Stimulated activated CD4-positive, alpha-beta T cell treated with anti-CD3 and anti-CD28 coated beads, Interleukin-15, amount 100 ng/mL, for 48 hours (primary cell): ENCODE measurements around the gene AK9.

Experiments used
- DNase-seq, 2 donors: peaks; one replicate each; pipeline ENCODE4 v3.0.0-alpha.2; 2020; ENCODE audit warnings: low read depth in 2 of 2

Gene AK9

DNA sequence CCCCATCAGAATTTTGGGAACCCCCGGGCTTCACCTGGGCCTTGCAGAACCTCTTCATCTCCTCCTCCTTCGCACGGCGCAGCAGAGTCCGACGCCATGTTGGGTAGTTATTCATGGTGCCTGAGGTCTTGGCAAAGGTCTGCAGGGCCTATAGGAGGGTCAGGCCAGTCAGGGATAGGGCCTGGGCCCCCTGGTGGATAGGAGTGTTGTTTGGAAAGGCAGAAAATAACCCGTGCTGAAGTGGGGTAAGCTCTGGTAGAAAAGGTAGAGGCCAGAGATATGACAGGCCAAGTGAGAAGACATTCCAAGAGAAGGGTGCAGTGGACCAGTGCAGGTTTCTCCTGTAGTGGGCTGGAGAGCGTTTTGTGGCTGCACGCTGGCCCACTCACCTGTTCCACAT lies 245.6 kb downstream of the AK9 start:
- DNase-seq: no peak

DNA sequence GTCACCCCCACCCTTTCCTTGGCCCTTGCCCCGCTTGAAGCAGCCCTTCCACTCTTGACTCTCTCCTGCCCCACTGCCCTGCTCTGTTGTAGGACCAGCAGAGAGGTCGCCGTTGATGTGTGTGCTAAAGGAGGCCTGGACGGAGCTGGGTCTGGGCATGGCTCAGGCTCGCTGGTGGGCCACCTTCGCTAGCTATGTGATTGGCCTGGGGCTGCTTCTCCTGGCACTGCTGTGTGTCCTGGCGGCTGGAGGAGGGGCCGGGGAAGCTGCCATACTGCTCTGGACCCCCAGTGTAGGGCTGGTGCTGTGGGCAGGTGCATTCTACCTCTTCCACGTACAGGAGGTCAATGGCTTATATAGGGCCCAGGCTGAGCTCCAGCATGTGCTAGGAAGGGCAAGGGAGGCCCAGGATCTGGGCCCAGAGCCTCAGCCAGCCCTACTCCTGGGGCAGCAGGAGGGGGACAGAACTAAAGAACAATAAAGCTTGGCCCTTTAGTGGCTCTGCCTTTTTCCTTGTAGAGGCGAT lies 247.5 kb downstream of the AK9 start:
- DNase-seq: no peak
